Testis (tissue), 2 donors: ENCODE results near the gene ATF7.

Source experiments
- POLR2A ChIP-seq: fragments of 450-650 bp; IDR thresholded peaks from one replicate; pipeline ENCODE4 v1.6.1; 2017; ENCODE audit warnings: antibody characterized with exemption, mild to moderate bottlenecking, moderate library complexity
- TF ChIP-seq, protein P1 (sequence below), 3 experiments: fragments of 450-650 bp in 2 of 3; fragments of 200-600 bp in 1 of 3; sonication (generic) in 1 of 3; IDR thresholded peaks; one replicate each; pipeline ENCODE4 v1.5.1; 2016 to 2019; ENCODE audit warnings: antibody characterized with exemption in 3 of 3, mild to moderate bottlenecking in 2 of 3, moderate library complexity in 1 of 3

DNA sequence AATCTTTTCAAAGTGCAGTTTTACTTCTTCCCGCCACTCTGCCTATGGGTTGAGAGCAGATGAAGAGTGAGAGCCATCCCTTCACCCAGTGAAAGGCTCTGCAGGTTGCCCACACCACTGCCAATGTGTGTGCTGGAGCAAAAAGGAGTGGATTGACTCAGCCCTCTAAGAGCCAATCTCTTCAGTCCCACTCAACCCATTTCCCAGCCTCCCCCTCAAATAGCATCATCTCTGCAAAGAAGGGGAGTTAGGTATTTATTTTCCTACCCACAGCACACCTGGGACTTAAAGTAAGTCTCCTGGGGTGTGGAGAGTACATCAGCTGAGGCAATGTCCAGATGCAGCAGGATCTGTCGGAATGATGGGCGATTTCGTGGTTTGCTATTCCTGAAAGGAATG, 142.2 kb downstream of the ATF7 start:
- TF ChIP-seq, protein P1, sequence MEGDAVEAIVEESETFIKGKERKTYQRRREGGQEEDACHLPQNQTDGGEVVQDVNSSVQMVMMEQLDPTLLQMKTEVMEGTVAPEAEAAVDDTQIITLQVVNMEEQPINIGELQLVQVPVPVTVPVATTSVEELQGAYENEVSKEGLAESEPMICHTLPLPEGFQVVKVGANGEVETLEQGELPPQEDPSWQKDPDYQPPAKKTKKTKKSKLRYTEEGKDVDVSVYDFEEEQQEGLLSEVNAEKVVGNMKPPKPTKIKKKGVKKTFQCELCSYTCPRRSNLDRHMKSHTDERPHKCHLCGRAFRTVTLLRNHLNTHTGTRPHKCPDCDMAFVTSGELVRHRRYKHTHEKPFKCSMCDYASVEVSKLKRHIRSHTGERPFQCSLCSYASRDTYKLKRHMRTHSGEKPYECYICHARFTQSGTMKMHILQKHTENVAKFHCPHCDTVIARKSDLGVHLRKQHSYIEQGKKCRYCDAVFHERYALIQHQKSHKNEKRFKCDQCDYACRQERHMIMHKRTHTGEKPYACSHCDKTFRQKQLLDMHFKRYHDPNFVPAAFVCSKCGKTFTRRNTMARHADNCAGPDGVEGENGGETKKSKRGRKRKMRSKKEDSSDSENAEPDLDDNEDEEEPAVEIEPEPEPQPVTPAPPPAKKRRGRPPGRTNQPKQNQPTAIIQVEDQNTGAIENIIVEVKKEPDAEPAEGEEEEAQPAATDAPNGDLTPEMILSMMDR (IDR thresholded peaks at IDR 0.05) = no peak
- no peak for TF ChIP-seq POLR2A
